ENCODE data around the gene CDH11. TPM values are rescaled to one million over a fixed set of nuclear protein-coding genes. Genes with fewer than 3 reads are reported as not detected.

Gene CDH11
- total RNA-seq, 1 experiment from 2014 or later, result 5.4 TPM

- Histone ChIP-seq H3T11ph (ENCODE audit: low read length) (no peak overlapping the region), H2AK5ac (ENCODE audit: insufficient read length, low read length) (no peak overlapping the region), H3K23me2 (ENCODE audit: insufficient read length, low read depth, low read length, poor library complexity, severe bottlenecking) (no peaks in the 10 kb centered on the region), H4K91ac (ENCODE audit: insufficient read length, low read depth, low read length) (no peak overlapping the region), H2BK20ac (ENCODE audit: low read depth, low read length, poor library complexity, severe bottlenecking) (no peak overlapping the region), H2BK12ac (ENCODE audit: insufficient read length, low read depth, low read length) (no peak overlapping the region), H4K5ac (ENCODE audit: insufficient read length, low read depth, low read length) (no peak overlapping the region), H3K79me1 (ENCODE audit: insufficient read depth, low read depth, low read length, poor library complexity, severe bottlenecking) (no peaks in the 10 kb centered on the region), H2AFZ (ENCODE audit: low read length) (no peak overlapping the region), H4K20me1 (ENCODE audit: control insufficient read depth, insufficient read depth, insufficient read length) (no peaks in the 10 kb centered on the region), H3K4ac (ENCODE audit: low read depth, low read length) (no peak overlapping the region), H3K9me3 (ENCODE audit: control insufficient read depth, low read depth, low read length) (no peaks in the 10 kb centered on the region), H3K23ac (ENCODE audit: insufficient read length, low read depth, low read length) (no peak overlapping the region), H4K8ac (replicated peaks; ENCODE audit: insufficient read length, low read depth, low read length) (no peak overlapping the region), H2BK5ac (ENCODE audit: insufficient read length, low read length) (no peak overlapping the region), H3K9ac (ENCODE audit: extremely low read depth, insufficient read length, low read length) (no peak overlapping the region), H3K27ac (ENCODE audit: insufficient read length, low read depth, low read length) (no peak overlapping the region), H3K56ac (ENCODE audit: insufficient read length, low read depth, low read length) (no peak overlapping the region), H3K79me2 (ENCODE audit: insufficient read depth, low read length) (no peaks in the 10 kb centered on the region), H3K27me3 (ENCODE audit: insufficient read depth, low read length) (no peaks in the 10 kb centered on the region), H3K14ac (ENCODE audit: insufficient read depth, low read length) (no peak overlapping the region), H3K4me2 (ENCODE audit: insufficient read depth, insufficient read length, low read length) (no peak overlapping the region), H2BK120ac (ENCODE audit: low read depth, low read length, poor library complexity, severe bottlenecking) (no peak overlapping the region), H3K18ac (ENCODE audit: insufficient read length, low read depth, low read length) (no peak overlapping the region), H2BK15ac (ENCODE audit: low read depth, low read length) (no peak overlapping the region), H3K4me1 (ENCODE audit: insufficient read depth, low read length) (no peaks in the 10 kb centered on the region)
- H3K4me3 Mint-ChIP-seq, result no peak overlapping the region
- H3K4me1 Mint-ChIP-seq, result no peaks in the 10 kb centered on the region
- no peak for DNase-seq
- H3K27ac Mint-ChIP-seq, result no peak overlapping the region
- no peaks in the 10 kb centered on the region for H3K27me3 Mint-ChIP-seq (ENCODE audit: low read depth)
- H3K36me3 Mint-ChIP-seq (ENCODE audit: insufficient read depth in 1 of 3, low read depth in 3 of 3), result peaks cover 7 to 18% (median 14%) of the 10 kb centered on the region in 3 experiments
- WGBS (ENCODE audit: extremely low coverage, insufficient read length, low lambda C conversion rate), result no CpG with 5 or more reads among the region's 2 CpGs
- H3K9me3 Mint-ChIP-seq, result peaks cover 18 to 23% of the 10 kb centered on the region in 2 experiments
- TF ChIP-seq, protein P1, sequence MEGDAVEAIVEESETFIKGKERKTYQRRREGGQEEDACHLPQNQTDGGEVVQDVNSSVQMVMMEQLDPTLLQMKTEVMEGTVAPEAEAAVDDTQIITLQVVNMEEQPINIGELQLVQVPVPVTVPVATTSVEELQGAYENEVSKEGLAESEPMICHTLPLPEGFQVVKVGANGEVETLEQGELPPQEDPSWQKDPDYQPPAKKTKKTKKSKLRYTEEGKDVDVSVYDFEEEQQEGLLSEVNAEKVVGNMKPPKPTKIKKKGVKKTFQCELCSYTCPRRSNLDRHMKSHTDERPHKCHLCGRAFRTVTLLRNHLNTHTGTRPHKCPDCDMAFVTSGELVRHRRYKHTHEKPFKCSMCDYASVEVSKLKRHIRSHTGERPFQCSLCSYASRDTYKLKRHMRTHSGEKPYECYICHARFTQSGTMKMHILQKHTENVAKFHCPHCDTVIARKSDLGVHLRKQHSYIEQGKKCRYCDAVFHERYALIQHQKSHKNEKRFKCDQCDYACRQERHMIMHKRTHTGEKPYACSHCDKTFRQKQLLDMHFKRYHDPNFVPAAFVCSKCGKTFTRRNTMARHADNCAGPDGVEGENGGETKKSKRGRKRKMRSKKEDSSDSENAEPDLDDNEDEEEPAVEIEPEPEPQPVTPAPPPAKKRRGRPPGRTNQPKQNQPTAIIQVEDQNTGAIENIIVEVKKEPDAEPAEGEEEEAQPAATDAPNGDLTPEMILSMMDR (conservative IDR thresholded peaks at IDR 0.05), result no peak
These were observed 197.8 kb downstream of the CDH11 start for GRCh38 chr16:64924086-64924485.
